WI38 (cell line): ENCODE measurements around the gene GBF1.

Experiments
- H3K4me3 ChIP-seq: 2 replicates; pipeline ENCODE4 v1.5.1; 2011; ENCODE audit warnings: low read depth, mild to moderate bottlenecking, control low read depth, low read length
- CTCF ChIP-seq: IDR thresholded peaks from 2 replicates; pipeline ENCODE4 v1.5.1; 2012; ENCODE audit warnings: low read depth, mild to moderate bottlenecking, control low read depth, low read length

The GBF1 gene

GRCh38 chr10:102269017-102269416 lies 23.7 kb downstream of the GBF1 start:
- TF ChIP-seq CTCF: no peak
- no peak overlapping the region for H3K4me3 ChIP-seq

- H3K4me3 ChIP-seq: no peak overlapping the region
- no peak for TF ChIP-seq CTCF
Measured at GRCh38 chr10:102274062-102274461, 28.7 kb downstream of the GBF1 start.

- no peak for TF ChIP-seq CTCF
- H3K4me3 ChIP-seq: no peak overlapping the region
Measured at GRCh38 chr10:102275343-102275742, 30.0 kb downstream of the GBF1 start.

GRCh38 chr10:102279104-102279503 lies 33.8 kb downstream of the GBF1 start:
- TF ChIP-seq CTCF: no peak
- no peak overlapping the region for H3K4me3 ChIP-seq

- TF ChIP-seq CTCF: no peak
- H3K4me3 ChIP-seq: peak overlapping the region; percentile 8
Measured at GRCh38 chr10:102280397-102281101, 35.2 kb downstream of the GBF1 start.

- TF ChIP-seq CTCF: no peak
- H3K4me3 ChIP-seq: peak overlapping the region; percentile 8
Measured at GRCh38 chr10:102281102-102281487, 35.8 kb downstream of the GBF1 start.

- no peak overlapping the region for H3K4me3 ChIP-seq
- TF ChIP-seq CTCF: no peak
Measured at GRCh38 chr10:102283488-102283887, 38.2 kb downstream of the GBF1 start.
